CD1c-positive myeloid dendritic cell (primary cell): Measurements from ENCODE around the gene ATP11A.
"Not testable (repeated sequence)": the region's sequence is repeated elsewhere in the genome, so short reads cannot be mapped to it uniquely, and the experiment has no call there.

Source experiments
- DNase-seq: peaks from one replicate; pipeline ENCODE4 v3.0.0-alpha.2; 2016; ENCODE audit errors: extremely low spot score

ATP11A gene

DNA sequence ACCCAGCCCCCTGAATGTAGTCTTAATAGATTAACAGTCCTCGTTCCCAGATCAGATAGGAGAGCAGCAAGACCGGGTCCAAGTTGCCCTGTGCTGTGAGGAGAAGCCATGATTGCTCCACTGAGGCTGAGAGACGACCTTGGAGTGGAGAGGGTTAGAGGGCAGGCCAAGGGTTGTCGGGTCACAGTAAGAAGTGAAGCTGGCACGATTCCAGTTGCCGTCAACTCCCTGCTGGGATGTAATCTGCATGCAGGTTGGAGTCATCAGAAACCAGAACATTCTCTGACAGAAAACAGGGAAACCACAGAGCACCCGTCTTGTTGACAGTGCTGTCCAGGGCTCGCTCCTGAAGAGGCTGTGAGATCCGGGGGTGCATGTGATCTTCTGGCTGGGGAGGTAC, 19.0 kb upstream of the ATP11A start:
- no peak for DNase-seq

GRCh38 chr13:112671359-112671758, 18.5 kb upstream of the ATP11A start:
- no peak for DNase-seq

DNA sequence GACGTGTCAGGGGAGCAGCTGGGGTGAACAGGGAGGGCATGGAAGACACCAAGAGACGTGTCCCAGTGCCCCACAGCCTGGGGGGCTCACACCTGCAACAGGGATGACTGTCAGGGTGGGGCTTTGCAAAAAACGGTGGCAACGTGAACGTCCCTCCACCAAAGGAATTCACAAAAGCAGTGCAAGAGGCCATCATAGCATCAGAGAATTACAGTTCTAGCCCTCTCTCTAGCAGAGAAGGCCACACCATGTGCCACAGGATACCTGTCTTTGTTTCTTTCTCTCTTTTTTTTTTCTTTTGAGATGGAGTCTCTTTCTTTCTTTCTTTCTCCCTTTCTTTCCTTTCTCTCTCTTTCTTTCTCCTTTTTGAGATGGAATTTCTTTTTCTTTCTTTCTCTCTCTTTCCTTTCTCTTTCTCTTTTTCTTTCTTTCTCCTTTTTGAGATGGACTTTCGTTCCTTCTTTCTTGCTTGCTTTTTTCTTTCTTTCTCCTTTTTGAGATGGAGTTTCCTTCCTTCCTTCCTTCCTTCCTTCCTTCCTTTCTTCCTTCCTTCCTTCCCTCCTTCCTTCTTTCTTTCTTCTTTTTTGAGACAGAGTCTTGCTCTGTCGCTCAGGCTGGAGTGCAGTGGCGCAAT, 17.1 kb upstream of the ATP11A start:
- no peak for DNase-seq

DNA sequence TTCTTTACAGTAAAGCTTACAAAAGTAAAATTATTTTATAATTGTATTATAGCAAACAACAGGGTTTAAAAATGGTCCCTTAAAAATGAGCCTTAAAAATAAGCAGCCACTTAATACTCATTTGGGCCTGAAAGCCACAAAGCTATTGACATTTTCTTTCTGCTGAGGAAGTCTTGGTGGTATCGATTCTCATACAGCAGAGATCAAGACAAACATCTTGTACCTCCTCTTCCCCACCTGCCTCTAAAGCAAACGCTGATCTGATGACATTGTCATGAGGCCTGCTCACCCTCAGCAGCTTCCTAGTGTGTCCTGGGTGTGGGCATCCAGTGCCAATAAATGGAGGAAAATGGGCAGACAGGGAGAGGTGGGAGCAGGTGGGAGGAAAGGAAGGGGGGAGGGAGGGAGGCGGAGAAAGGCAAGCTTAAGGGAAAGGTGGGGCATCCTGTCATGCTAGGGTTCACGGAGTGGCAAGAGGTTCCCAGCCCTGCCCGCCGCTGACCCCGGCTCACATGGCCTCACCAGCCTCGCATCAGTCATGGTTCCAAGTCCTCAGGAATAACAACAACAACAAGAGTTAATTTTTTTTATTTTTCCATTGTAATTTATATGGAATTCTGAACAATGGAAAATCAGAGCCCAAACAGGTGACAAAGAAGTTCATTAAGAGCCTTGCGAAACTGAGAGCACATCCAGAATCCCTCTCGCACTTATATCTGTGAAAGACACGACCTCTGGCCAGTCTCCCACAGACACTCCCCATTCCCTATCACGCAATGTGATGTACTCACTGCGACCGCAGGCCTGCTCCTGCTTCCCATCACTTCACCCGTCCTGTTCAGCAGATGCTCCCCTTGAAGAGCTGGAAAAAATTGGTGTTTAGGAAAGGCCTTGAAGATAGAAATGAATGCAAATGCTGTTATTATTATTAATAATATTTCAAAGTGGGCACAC, 15.1 kb upstream of the ATP11A start:
- no peak for DNase-seq

- no peak for DNase-seq
These were observed 14.5 kb upstream of the ATP11A start for GRCh38 chr13:112675366-112675756.

GRCh38 chr13:112677421-112677962, 12.3 kb upstream of the ATP11A start:
- DNase-seq: not testable (repeated sequence)

- no peak for DNase-seq
These were observed 10.5 kb upstream of the ATP11A start for GRCh38 chr13:112679381-112679780.

GRCh38 chr13:112679932-112680677, 9.7 kb upstream of the ATP11A start:
- DNase-seq: no peak

- no peak for DNase-seq
These were observed 9.0 kb upstream of the ATP11A start for GRCh38 chr13:112680741-112681360.

DNA sequence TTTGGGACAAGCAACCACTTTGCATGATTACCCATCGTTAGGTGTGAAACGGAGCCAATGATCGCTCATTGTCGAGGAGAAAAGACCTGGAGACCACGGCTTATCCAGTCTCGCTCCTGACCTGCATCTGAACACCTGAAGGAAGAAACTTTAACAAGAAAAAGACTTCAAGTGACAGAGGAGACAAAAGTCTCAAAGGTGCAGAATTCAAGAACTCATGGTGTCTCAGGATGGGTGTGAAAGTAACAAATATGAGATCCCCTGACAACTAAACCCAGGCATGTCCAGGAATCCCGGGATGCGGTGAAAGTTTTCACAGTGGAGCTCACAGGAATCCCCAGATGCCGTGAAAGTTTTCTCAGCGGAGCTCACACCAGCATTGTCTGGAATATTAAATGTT, 6.3 kb upstream of the ATP11A start:
- no peak for DNase-seq

- no peak for DNase-seq
These were observed 5.6 kb upstream of the ATP11A start for GRCh38 chr13:112684071-112684845.

GRCh38 chr13:112685189-112685805, 4.5 kb upstream of the ATP11A start:
- DNase-seq: not testable (repeated sequence)

DNA sequence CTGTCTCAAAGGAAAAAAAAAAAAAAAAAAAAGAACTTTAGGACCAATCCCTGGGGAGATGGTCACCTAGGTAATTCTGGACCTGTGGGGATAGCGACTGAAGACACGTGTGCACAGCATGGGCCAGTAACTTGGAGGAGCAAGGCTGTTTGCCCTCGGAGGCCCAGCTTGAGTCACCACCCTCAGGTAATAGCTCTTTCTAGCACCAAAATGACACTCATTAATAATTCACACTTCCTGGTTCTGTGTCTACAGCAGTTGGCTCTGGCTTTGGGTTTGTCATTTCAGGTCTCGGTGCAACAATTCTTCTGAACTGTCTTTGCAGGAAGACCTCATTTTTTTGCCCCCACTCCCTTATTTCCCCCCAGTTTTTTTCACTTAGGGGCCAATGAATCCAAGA, 3.9 kb upstream of the ATP11A start:
- no peak for DNase-seq

DNA sequence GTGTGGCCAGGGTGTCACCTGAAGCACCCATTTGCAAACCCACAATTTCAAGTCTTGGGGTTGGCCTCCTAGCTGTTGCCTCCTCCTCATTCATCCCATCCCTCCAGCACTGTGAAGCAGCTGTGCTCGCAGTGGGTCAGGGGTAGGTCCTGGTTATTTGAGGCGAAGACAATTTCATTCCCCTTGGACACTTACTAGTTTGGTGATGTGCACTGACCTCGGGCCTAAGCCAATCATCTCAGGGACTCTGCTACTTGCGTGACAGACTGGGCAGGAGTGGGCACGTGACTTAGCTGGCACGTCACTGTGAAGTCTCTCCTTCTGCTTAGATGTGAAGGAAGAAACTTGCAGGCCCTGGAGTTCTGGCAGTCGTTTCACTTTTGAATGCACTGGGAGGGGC, 3.5 kb upstream of the ATP11A start:
- DNase-seq: no peak

GRCh38 chr13:112686987-112687386, 2.9 kb upstream of the ATP11A start:
- DNase-seq: no peak

DNA sequence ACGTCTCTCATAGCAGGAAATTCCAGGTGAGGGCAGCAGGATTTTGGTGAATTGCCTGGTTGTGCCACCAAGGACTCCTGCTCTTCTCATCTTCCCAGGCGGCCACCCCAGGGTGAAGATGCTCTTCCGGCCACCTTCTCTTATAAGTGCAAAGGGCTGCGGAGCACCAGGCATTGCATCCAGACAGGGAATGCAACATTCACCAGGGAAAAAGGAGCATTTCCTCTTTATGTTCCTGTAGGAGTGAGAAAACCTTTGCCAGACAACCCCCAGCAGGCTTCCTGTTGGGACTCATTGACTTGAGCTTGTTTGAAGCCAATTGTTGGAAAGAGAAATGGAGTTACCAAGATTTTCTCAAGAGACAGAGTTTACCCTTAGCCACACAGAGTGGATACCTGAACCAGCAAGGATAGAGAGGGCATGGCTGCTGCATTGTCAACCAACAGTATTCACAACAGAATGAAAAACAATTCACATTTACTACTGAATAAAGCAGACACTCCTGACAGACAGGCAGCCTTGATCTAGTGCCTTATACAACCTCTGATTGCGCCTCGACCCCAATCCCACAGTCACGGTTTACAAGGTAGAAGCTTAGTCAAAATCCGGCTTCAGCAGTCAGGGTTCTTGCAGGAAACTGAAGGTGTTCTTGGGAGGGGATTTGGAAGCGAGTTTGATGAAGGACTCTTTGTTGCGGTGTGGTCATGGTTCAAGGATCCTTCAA, 1.8 kb upstream of the ATP11A start:
- DNase-seq: no peak

GRCh38 chr13:112688560-112689302, 1.1 kb upstream of the ATP11A start:
- peak; percentile 68 for DNase-seq

DNA sequence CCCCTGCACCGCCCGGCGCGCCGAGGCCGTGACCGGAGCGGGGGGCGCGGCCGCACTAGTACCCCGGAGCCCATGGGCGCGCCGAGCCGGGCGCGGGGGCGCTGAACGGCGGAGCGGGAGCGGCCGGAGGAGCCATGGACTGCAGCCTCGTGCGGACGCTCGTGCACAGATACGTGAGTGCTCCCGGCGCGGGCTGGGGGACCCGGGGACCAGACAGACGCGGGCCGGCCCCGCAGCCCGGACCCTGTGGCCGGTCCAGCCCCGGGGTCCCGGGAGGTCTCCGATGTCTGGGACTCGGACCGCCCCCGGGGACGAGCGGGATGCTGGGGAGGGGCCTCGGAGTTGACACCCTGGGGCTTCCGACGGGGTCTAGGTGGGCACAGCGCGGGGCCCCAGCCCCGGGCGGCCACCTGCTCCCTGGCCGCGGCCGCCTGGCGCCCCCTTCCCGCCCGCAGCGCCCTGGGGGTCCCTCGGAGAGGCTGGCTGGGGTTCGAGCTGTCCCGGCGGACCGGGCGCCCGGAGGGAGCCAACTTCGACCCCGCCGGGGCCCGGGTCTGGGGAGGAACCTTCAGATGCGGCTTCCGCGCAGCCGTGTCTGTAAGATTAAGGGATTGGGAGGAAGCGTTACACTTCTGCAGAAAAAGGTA, 568 bp downstream of the ATP11A start:
- DNase-seq: peak; percentile 41

DNA sequence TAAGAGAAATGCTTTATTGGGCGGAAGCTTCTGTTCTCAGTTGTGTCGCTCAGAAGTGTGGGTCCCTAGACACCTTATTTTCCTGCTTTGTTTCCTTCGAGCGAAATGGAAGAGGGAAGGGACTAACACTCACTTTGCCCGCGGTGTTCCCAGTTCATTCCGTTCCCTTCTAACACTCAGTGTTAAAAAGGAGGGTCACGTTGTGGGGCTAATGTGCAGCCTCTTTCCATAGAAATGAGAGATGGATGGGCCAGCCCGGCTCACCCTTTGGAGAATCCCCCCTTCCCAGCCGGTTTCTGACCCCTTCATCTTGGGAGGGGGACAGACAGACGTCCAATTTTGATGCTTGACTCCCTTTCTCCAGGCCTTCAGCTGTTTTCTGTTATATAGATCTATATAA, 2.3 kb downstream of the ATP11A start:
- no peak for DNase-seq
